Measurements from ENCODE around the gene ZNF384.

The ZNF384 gene

GRCh38 chr12:6653342-6653741 lies 35.8 kb downstream of the ZNF384 start:
- no peak for DNase-seq

DNA sequence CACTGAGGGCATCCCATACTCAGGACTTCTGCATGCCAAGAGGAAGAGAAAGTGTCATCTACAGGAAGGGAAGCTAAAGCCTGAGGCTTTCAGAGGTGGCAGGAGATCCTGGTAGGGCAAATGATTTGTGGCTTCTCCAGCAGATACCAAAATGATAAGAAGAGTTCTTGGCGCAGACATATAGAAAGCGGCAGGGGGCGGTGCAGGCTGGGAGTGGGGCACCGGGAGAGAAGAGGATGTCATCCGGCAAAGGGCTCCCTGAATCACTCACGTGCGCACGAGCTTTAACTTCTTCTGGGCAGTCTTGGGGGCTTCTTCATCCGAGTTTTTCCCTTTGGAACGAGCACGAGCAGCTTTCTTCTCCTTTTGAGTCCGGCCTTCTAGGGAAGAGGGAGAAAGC lies 36.8 kb downstream of the ZNF384 start:
- no peak for DNase-seq

DNA sequence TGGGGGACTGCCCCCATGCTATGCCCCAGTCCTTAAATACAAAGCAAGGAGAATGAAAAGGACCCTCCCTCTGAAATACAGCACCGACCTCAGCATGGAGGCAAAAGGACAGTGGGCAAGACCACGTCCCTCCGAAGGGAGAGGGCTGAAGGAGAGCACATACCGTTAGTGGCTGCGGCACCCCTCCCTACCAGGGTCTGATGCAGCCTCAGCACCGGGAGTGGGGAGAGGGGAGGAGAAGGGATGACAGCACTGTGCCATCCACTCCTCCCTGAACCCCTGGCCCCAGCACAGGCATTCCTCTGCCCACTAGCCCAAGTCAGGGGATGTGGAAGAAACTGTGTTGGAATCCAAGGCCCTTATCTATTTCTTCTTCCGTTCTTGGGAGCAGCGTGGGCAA lies 38.3 kb downstream of the ZNF384 start:
- no peak for DNase-seq

GRCh38 chr12:6647083-6647604 lies 42.0 kb downstream of the ZNF384 start, which contains the start of gene ACRBP:
Gene ACRBP (minus strand): TSS chr12:6647432. CDS start chr12:6647366, 66 bp downstream.
- peak; percentile 90 for DNase-seq

DNA sequence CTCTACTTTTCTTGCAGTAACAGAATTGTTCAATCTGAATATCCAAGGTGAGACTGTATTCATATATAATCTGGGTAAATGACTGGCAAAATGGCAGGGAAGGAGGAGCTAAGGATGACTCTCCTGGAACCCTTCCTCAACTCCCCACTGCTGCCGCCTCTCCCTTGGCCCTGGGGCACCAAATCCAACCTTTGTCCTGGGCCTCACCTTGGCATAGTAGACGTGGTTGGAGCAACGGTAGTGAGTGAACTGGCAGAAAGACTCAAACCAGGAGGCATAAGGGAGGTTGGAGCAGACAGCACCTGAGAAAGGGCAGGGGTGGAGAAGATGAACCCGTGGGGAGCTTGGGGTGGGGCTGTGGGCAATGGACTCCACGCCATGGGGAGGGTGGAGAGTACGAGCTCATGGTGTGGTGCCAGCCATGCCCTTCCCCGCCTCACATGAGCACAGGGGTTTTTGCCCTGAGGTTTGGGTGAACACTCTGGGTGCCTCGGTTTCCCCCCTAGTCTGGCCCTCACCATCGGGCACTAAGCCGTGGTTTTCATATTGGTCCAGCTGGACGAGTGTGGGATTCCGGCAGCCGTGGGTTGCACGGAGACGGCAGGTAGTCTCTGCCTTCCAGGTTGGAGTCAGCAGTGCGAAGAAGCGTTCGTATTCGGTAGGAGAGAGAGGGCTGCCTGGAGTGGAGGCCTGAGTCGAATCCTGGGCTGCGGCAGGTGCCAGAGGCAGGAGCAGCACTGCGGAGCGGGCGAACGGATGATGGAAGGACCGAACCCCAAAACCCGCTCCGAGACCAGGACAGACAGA lies 42.7 kb downstream of the ZNF384 start:
- DNase-seq: no peak

GRCh38 chr12:6644903-6645302 lies 44.3 kb downstream of the ZNF384 start:
- no peak for DNase-seq

- no peak for DNase-seq
Observed at GRCh38 chr12:6644257-6644596, 44.9 kb downstream of the ZNF384 start.

- no peak for DNase-seq
Observed at GRCh38 chr12:6643569-6644256, 45.5 kb downstream of the ZNF384 start.

GRCh38 chr12:6641131-6641530 lies 48.0 kb downstream of the ZNF384 start:
- DNase-seq: peak; percentile 51

- DNase-seq: no peak
Observed at GRCh38 chr12:6640497-6640896, 48.7 kb downstream of the ZNF384 start.

GRCh38 chr12:6639151-6639801 lies 49.9 kb downstream of the ZNF384 start:
- DNase-seq: peak; percentile 83

- peak; percentile 84 for DNase-seq
Observed at GRCh38 chr12:6638305-6638704, 50.9 kb downstream of the ZNF384 start.

DNA sequence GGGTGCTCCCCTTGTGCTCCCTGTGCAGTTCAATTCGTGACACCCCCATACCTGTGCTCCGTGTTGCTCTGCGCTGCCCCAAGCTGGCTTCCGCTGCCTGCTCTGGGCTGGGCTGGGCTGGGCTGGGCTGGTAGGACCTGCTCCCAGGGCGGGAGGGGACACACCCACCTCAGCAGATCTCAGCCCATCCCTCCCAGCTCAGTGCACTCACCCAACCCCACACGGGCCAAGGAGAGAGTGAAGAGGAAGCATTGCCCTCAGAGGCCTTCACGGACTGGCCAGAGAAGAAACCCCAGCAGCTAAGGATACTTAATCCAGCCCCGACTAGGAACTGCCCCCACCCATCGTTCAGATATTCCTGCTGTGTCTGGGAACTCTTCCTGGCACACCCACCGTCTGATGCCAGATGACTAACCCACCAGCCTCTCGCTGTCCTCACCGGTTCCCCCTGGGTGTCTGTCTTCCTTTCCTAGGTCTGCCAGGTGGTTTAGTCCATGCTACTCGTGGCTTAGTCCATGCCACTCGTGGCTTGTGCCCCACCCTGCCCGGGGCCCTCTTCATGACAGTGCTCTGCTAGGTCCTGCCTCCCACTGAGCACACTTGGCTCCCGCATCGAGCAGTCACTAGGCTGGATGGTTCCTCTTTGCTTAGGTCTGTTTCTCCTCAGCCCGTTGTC lies 53.2 kb downstream of the ZNF384 start, which contains the start of gene LPAR5:
TSS of gene LPAR5 (minus strand) at position 104 of the 676 bp plus-strand sequence. CDS start 14,711 bp downstream, outside the sequence.
- peak; percentile 93 for DNase-seq

DNA sequence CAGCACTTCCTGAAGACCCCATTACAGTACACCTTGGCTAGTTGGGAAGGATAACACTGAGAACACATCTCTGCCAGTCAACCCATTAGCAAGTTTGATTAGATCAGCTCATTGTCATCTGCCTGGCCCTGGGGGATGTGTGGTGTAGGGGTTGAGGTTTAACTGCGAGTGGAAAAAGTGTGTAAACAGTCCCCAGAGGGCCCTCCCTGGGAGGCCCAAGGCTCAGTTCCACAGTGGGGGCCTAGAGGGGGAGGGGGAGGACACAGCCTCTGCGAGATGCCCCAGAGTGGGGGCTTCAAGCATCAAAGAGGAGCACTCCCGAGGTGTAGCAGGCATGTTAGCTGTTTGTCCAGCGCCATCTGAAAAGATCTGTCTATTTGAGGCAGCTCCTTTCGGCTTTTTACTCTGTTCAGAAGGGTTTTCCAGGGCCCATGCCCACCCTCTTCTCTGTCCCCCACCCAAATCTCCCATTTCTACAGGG lies 53.8 kb downstream of the ZNF384 start:
- peak; percentile 87 for DNase-seq

- peak; percentile 83 for DNase-seq
Observed at GRCh38 chr12:6632026-6632983, 56.9 kb downstream of the ZNF384 start.

GRCh38 chr12:6631549-6631961 lies 57.6 kb downstream of the ZNF384 start:
- peak; percentile 74 for DNase-seq

DNA sequence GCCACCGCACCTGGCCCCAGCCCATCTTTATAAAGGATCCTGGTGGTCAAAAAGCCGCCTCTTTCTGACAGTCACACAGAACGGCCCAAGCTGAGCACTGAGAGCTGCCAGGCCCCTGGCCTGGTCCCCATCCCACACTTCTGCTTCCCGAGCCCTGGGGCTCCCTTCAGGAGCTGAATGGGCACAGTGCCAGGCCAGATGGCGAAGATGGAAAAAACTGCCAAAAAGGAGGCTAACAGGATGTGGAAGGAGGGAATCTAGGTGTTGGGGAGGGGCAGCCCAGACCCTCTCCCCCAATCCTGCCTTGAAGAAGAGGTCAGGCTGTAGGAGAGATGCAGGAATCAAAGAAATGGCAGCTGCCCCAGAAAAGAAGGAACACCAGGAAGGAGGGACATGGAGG lies 58.4 kb downstream of the ZNF384 start:
- no peak for DNase-seq

GRCh38 chr12:6627616-6628015 lies 61.6 kb downstream of the ZNF384 start:
- peak; percentile 71 for DNase-seq

- DNase-seq: peak; percentile 52
Observed at GRCh38 chr12:6626654-6627283, 62.4 kb downstream of the ZNF384 start.

GRCh38 chr12:6620885-6621274 lies 68.3 kb downstream of the ZNF384 start:
- no peak for DNase-seq
